H1 (cell line): ENCODE results near the gene PLSCR1. TPM values are rescaled to one million over a fixed set of nuclear protein-coding genes. Genes with fewer than 3 reads are reported as not detected.

Experiments
- CTCF ChIA-PET: fragments of 300-600 bp; sonication (Branson Sonifier 250); formaldehyde crosslinking; loops from one replicate; lab custom pipeline; 2021; ENCODE audit not compliant: partially characterized antibody; lab: Charles Lee
- POLR2A ChIA-PET: fragments of 300-600 bp; sonication (Branson Sonifier 250); formaldehyde crosslinking; loops from one replicate; lab custom pipeline; 2021; ENCODE audit warnings: inconsistent platforms; ENCODE audit not compliant: partially characterized antibody; lab: Charles Lee
- DNase-seq, 2 experiments: peaks; one replicate each; pipeline versions ENCODE4 v3.0.0 to v3.0.0-alpha.2; 2010 to 2022; ENCODE audit warnings: low spot score in 2 of 2, low read depth in 1 of 2, mixed read lengths in 1 of 2
- FAIRE-seq: peaks from 2 replicates; lab custom pipeline; 2011; peaks lifted over from hg19 to GRCh38; lab: Jason Lieb, UNC
- H2AFZ ChIP-seq: 2 replicates; pipeline ENCODE4 v1.8.1; 2012; ENCODE audit warnings: low read length, inconsistent platforms
- H2AK5ac ChIP-seq: 2 replicates; pipeline ENCODE4 v1.6.1; 2013; ENCODE audit warnings: low read depth, low read length
- H2BK120ac ChIP-seq: replicated peaks from 2 replicates; pipeline ENCODE3; 2013; ENCODE audit warnings: low read depth, low read length, inconsistent platforms
- H2BK12ac ChIP-seq: 2 replicates; pipeline ENCODE4 v1.6.1; 2013; ENCODE audit warnings: low read depth, low read length
- H2BK15ac ChIP-seq: 2 replicates; pipeline ENCODE4 v1.6.1; 2013; ENCODE audit warnings: low read length
- H2BK20ac ChIP-seq: 2 replicates; pipeline ENCODE4 v1.6.1; 2013; ENCODE audit warnings: low read length
- H2BK5ac ChIP-seq: 2 replicates; pipeline ENCODE4 v1.6.1; 2013; ENCODE audit warnings: low read depth, low read length
- H3K14ac ChIP-seq: 2 replicates; pipeline ENCODE4 v1.6.1; 2013; ENCODE audit warnings: inconsistent platforms; ENCODE audit not compliant: insufficient read length
- H3K18ac ChIP-seq: 2 replicates; pipeline ENCODE4 v1.6.1; 2013; ENCODE audit warnings: low read length; ENCODE audit errors: extremely low read depth
- H3K23ac ChIP-seq: 2 replicates; pipeline ENCODE4 v1.6.1; 2013; ENCODE audit warnings: inconsistent platforms; ENCODE audit not compliant: insufficient read length
- H3K23me2 ChIP-seq: 2 replicates; pipeline ENCODE4 v1.6.1; 2013; ENCODE audit warnings: low read depth, low read length
- H3K27ac ChIP-seq: 2 replicates; pipeline ENCODE4 v1.6.1; 2011; ENCODE audit warnings: low read depth, low read length, inconsistent platforms
- H3K27me3 ChIP-seq, 4 experiments: replicated peaks in 1 of 4; 1 replicate in 1 of 4; 2 replicates in 3 of 4; pipeline versions ENCODE4 v1.6.1 to v1.8.1; 2011 to 2013; ENCODE audit warnings: low read length in 3 of 4, mild to moderate bottlenecking in 3 of 4, inconsistent platforms in 2 of 4, mixed read lengths in 2 of 4, moderate library complexity in 1 of 4; ENCODE audit not compliant: control insufficient read depth in 3 of 4, insufficient read depth in 3 of 4; ENCODE audit errors: extremely low read depth in 1 of 4
- H3K36me3 ChIP-seq, 4 experiments: 2 replicates each; pipeline versions ENCODE4 v1.6.1 to v1.8.1; 2011 to 2013; ENCODE audit warnings: mild to moderate bottlenecking in 4 of 4, low read length in 3 of 4, moderate library complexity in 2 of 4, control low read depth in 1 of 4, inconsistent platforms in 1 of 4; ENCODE audit not compliant: insufficient read depth in 4 of 4, control insufficient read depth in 2 of 4
- H3K4ac ChIP-seq: replicated peaks from 2 replicates; pipeline ENCODE3; 2013; ENCODE audit warnings: low read length, low read depth, mixed read lengths, inconsistent platforms; ENCODE audit not compliant: insufficient read length
- H3K4me1 ChIP-seq, 4 experiments: replicated peaks in 1 of 4; 1 replicate in 1 of 4; 2 replicates in 3 of 4; pipeline versions ENCODE4 v1.6.1 to v1.8.1; 2011 to 2013; ENCODE audit warnings: low read length in 3 of 4, inconsistent platforms in 2 of 4, mixed read lengths in 1 of 4; ENCODE audit not compliant: insufficient read depth in 4 of 4, control insufficient read depth in 3 of 4
- H3K4me2 ChIP-seq, 2 experiments: 2 replicates each; pipeline versions ENCODE4 v1.6.1 to v1.8.1; 2011 to 2013; ENCODE audit warnings: low read depth in 2 of 2, low read length in 2 of 2, control low read depth in 1 of 2, inconsistent platforms in 1 of 2, mild to moderate bottlenecking in 1 of 2; ENCODE audit not compliant: insufficient read depth in 1 of 2
- H3K4me3 ChIP-seq, 4 experiments: fragments of 200-600, 300-600 bp in 1 of 4; sonication (generic), shearing (Covaris generic), sonication (Bioruptor Twin) in 1 of 4; 2 replicates each; pipeline versions ENCODE4 v1.5.1 to v1.8.1; 2011 to 2016; ENCODE audit warnings: low read length in 4 of 4, low read depth in 3 of 4, control low read depth in 2 of 4, inconsistent platforms in 2 of 4, mild to moderate bottlenecking in 2 of 4, mixed read lengths in 1 of 4, moderate library complexity in 1 of 4; ENCODE audit not compliant: insufficient read depth in 2 of 4; ENCODE audit errors: extremely low read depth in 1 of 4
- H3K56ac ChIP-seq: replicated peaks from 2 replicates; pipeline ENCODE3; 2013; ENCODE audit warnings: low read depth, mild to moderate bottlenecking, mixed read lengths, low read length, inconsistent platforms; ENCODE audit not compliant: insufficient read length
- H3K79me1 ChIP-seq: 2 replicates; pipeline ENCODE4 v1.6.1; 2013; ENCODE audit warnings: low read depth, low read length, control low read depth
- H3K79me2 ChIP-seq, 2 experiments: 2 replicates each; pipeline versions ENCODE4 v1.6.1 to v1.8.1; 2012 to 2013; ENCODE audit warnings: low read length in 2 of 2, mild to moderate bottlenecking in 2 of 2, inconsistent platforms in 1 of 2; ENCODE audit not compliant: insufficient read depth in 2 of 2, control insufficient read depth in 1 of 2
- H3K9ac ChIP-seq, 4 experiments: replicated peaks in 1 of 4; 1 replicate in 1 of 4; 2 replicates in 3 of 4; pipeline versions ENCODE4 v1.6.1 to v1.8.1; 2011 to 2013; ENCODE audit warnings: low read depth in 3 of 4, low read length in 3 of 4, control low read depth in 2 of 4, mild to moderate bottlenecking in 2 of 4, moderate library complexity in 2 of 4, inconsistent platforms in 1 of 4; ENCODE audit errors: extremely low read depth in 1 of 4
- H3K9me3 ChIP-seq, 2 experiments: 2 replicates each; pipeline versions ENCODE4 v1.6.1 to v1.8.1; 2012 to 2013; ENCODE audit warnings: mild to moderate bottlenecking in 2 of 2, moderate library complexity in 2 of 2, control low read depth in 1 of 2, inconsistent platforms in 1 of 2, low read depth in 1 of 2, low read length in 1 of 2, mixed read lengths in 1 of 2; ENCODE audit not compliant: insufficient read depth in 2 of 2
- H4K20me1 ChIP-seq, 2 experiments: replicated peaks in 1 of 2; 2 replicates each; pipeline versions ENCODE3 to v1.8.1; 2011 to 2013; ENCODE audit warnings: inconsistent platforms in 2 of 2, low read length in 2 of 2, mild to moderate bottlenecking in 1 of 2; ENCODE audit not compliant: insufficient read depth in 2 of 2, control insufficient read depth in 1 of 2
- H4K5ac ChIP-seq: 2 replicates; pipeline ENCODE4 v1.6.1; 2013; ENCODE audit warnings: low read length, low read depth, mixed read lengths, inconsistent platforms; ENCODE audit not compliant: insufficient read length
- H4K8ac ChIP-seq: 2 replicates; pipeline ENCODE4 v1.8.0; 2013; ENCODE audit warnings: mild to moderate bottlenecking, moderate library complexity, low read length, inconsistent platforms; ENCODE audit not compliant: insufficient read depth; ENCODE audit errors: extremely low read depth
- H4K91ac ChIP-seq: replicated peaks from 2 replicates; pipeline ENCODE3; 2013; ENCODE audit warnings: low read length, mixed read lengths, inconsistent platforms; ENCODE audit not compliant: insufficient read length
- CEBPB ChIP-seq: IDR thresholded peaks from 2 replicates; pipeline ENCODE4 v1.6.1; 2012; ENCODE audit warnings: low read depth, low read length
- CREB1 ChIP-seq: IDR thresholded peaks from 2 replicates; pipeline ENCODE4 v1.6.1; 2012; ENCODE audit warnings: inconsistent platforms
- FOSL1 ChIP-seq: IDR thresholded peaks from 2 replicates; pipeline ENCODE4 v1.6.1; 2011; ENCODE audit warnings: mild to moderate bottlenecking, low read depth, low read length, moderate library complexity; ENCODE audit not compliant: insufficient read depth
- WGBS, 2 experiments: shearing (Covaris generic) in 1 of 2; methylation state at CpG; one replicate each; pipeline versions ENCODE4 v1.1.6 to v1.1.7; 2013 to 2015; ENCODE audit warnings: low lambda C conversion rate in 2 of 2, mixed read lengths in 2 of 2, inconsistent platforms in 1 of 2, low coverage in 1 of 2, missing lambda C conversion rate in 1 of 2; ENCODE audit not compliant: insufficient replicate concordance in 2 of 2, insufficient coverage in 1 of 2, insufficient read length in 1 of 2; ENCODE audit errors: extremely low coverage in 1 of 2, missing lambda C conversion rate in 1 of 2; 5-methylcytosine and 5-hydroxymethylcytosine counted together
- polyA plus RNA-seq, 7 experiments: library from polyadenylated mRNA; depleted of rRNA in 3 of 7; stranded (reverse) in 5 of 7; unstranded in 2 of 7; fragments of >200 nt in 5 of 7; fragments of 200-250 nt in 2 of 7; gene quantifications; 1 replicate in 5 of 7; 2 replicates in 1 of 7; 4 replicates in 1 of 7; pipeline versions ENCODE4 v1.2.1 to v1.2.3, GENCODE V29; 2011 to 2013; ENCODE audit warnings: missing spikeins in 2 of 7, mixed read lengths in 2 of 7
- total RNA-seq: library from RNA; stranded (reverse); fragmentation: NEBNext Ultra II Directional; extraction: Animal tissue kit (Norgen Biotek cat#: 25700); gene quantifications from 2 replicates; pipeline ENCODE4 v1.2.1, GENCODE V29; 2021
- TF ChIP-seq, protein P1 (sequence below): IDR thresholded peaks from 2 replicates; pipeline ENCODE4 v1.6.1; 2012; ENCODE audit warnings: inconsistent platforms
- TF ChIP-seq, protein P2 (sequence below): IDR thresholded peaks from 2 replicates; pipeline ENCODE4 v1.6.1; 2012; ENCODE audit warnings: inconsistent platforms

The PLSCR1 gene
- total and polyA plus RNA-seq, 2 of the 8 experiments (the other 6 are each of a cell fraction or from before 2014, with no cell fraction given): 32.2 to 48.5 TPM

- Histone ChIP-seq H3K79me1 (no peaks in the 10 kb centered on the region), H3K4ac (no peak overlapping the region), H3K36me3 (no peaks in the 10 kb centered on the region), H2BK120ac (no peak overlapping the region), H2AK5ac (no peak overlapping the region), H4K20me1 (no peaks in the 10 kb centered on the region), H4K8ac (no peak overlapping the region), H3K18ac (no peak overlapping the region), H3K4me1 (peaks cover 0 to 11% (median 0%) of the 10 kb centered on the region in 4 experiments; a peak in 2 of 7 replicates), H3K23me2 (no peaks in the 10 kb centered on the region), H3K23ac (no peak overlapping the region), H2BK5ac (no peak overlapping the region), H3K79me2 (no peaks in the 10 kb centered on the region), H3K27ac (no peak overlapping the region), H2BK12ac (peak overlapping the region; percentile 10; the same call in 1 of the 2 replicates), H4K91ac (no peak overlapping the region), H2BK20ac (no peak overlapping the region), H3K27me3 (no peaks in the 10 kb centered on the region), H3K4me2 (no peak overlapping the region), H3K9ac (no peak overlapping the region; a peak in 1 of 7 replicates), H3K56ac (no peak overlapping the region), H2AFZ (peak overlapping the region; percentile 90)
- CTCF ChIA-PET: interaction anchor here (0.6 to 1.0 kb wide), 3 partner anchors 32 to 55 kb away, joined by 3 read pairs; no protein-coding TSS in a partner anchor
- WGBS, 2 experiments: 91% methylated on average over 7 of the region's 7 CpGs; no CpG with 5 or more reads in 1 of the 2 experiments
- DNase-seq (no peak), FAIRE-seq (no peak)
- TF ChIP-seq, protein P1, sequence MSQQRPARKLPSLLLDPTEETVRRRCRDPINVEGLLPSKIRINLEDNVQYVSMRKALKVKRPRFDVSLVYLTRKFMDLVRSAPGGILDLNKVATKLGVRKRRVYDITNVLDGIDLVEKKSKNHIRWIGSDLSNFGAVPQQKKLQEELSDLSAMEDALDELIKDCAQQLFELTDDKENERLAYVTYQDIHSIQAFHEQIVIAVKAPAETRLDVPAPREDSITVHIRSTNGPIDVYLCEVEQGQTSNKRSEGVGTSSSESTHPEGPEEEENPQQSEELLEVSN: peak; percentile 35; the same call in 1 of the 2 replicates
- TF ChIP-seq CREB1 (no peak), FOSL1 (no peak), CEBPB (0 out of 2 replicates have a peak, but pooled peaks have one; percentile 11)
- TF ChIP-seq, protein P2, sequence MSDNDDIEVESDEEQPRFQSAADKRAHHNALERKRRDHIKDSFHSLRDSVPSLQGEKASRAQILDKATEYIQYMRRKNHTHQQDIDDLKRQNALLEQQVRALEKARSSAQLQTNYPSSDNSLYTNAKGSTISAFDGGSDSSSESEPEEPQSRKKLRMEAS: peak; percentile 42; the same call in 1 of the 2 replicates
- TF ChIP-seq, all 59 proteins: peak for 3
- no peak overlapping the region for H3K4me3 ChIP-seq
- H3K9me3 ChIP-seq: peaks cover 0 to 7% of the 10 kb centered on the region in 2 experiments; a peak in 1 of 4 replicates
- no peak overlapping the region for H3K14ac ChIP-seq
- no peak overlapping the region for H4K5ac ChIP-seq
- POLR2A ChIA-PET: no interaction called here
- no peak overlapping the region for H2BK15ac ChIP-seq
Measured at GRCh38 chr3:146554151-146554760, 9.8 kb upstream of the PLSCR1 start.
